NT2/D1 (cell line): ENCODE results near the gene AP2A2.

Experiments used
- YY1 ChIP-seq: IDR thresholded peaks from 2 replicates; pipeline ENCODE4 v1.6.1; 2011; ENCODE audit not compliant: insufficient read length, insufficient read depth
- ZNF274 ChIP-seq: IDR thresholded peaks from 2 replicates; pipeline ENCODE4 v1.6.1; 2011; ENCODE audit warnings: mild to moderate bottlenecking, low read depth, low read length

DNA sequence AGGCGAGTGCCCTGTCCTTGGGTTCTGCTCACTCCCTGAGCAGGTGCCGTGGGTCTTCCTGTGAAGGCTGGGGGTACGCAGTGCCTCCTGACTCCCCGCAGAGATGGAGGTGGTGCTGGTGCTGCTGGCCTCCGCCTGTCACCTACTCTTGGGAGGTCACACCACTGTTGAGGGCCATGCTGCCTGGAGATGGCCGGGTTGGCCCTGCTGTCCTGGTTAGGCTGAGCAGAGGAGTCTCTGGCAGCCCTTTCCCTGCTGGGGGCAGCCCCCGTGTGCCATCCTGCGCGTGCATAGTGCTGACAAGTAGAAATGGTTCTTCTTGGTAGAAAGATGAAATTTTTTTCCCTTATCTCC lies 61.3 kb downstream of the AP2A2 start:
- no peak for TF ChIP-seq YY1
- no peak for TF ChIP-seq ZNF274
